ENCODE data around the gene NXPE2.

Gene NXPE2

DNA sequence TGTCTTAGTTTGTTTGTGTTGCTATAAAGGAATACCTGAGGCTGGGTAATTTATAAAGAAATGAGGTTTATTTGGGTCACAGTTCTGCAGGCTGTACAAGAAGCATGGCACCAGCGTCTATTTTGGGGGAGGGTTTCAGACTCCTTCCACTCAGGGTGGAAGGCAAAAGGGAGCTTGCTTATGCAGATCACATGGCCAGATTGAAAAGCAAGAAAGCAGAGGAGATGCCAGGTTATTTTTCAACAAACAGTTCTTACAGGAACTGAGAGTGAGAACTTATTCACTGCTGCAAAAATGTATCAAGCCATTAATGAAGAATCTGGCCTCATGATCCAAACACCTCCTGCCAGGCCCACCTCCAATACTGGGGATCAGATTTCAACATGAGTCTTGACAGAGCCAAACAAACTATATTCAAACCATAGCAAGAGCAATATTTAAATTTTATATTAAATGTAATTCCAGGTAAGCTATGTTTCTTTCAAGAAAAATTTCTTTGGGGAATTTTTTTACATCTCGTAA, 66.9 kb downstream of the NXPE2 start:
- no peak for DNase-seq (ENCODE audit: low read depth)

DNA sequence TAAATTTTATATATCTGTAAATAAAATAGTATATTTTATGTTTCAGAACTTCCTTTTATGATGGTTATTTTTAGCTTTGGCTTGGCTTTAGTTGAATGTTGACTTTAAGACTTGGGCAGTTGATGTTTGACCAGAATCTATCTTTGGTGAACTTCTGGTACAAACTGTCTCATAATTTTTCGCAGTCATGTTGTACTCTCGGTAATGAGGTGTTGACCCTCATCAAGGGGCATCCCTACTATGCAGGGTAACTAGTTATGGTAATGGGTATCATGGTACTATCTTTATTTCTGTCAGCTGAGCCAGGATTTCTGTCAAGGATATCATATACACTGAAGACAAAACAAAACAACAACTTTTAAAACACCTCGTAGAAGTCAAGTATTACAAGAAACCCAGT, 67.7 kb downstream of the NXPE2 start:
- DNase-seq (ENCODE audit: low read depth): no peak
